ENCODE results near the gene CMTM7. TPM values are rescaled to one million over a fixed set of nuclear protein-coding genes. Genes with fewer than 3 reads are reported as not detected.

CMTM7 gene
- total and polyA plus RNA-seq, 2 experiments from 2014 or later: 32.2 to 93.6 TPM

GRCh38 chr3:32432711-32433530, 41.3 kb downstream of the CMTM7 start (continued):
- TF ChIP-seq, protein P1, sequence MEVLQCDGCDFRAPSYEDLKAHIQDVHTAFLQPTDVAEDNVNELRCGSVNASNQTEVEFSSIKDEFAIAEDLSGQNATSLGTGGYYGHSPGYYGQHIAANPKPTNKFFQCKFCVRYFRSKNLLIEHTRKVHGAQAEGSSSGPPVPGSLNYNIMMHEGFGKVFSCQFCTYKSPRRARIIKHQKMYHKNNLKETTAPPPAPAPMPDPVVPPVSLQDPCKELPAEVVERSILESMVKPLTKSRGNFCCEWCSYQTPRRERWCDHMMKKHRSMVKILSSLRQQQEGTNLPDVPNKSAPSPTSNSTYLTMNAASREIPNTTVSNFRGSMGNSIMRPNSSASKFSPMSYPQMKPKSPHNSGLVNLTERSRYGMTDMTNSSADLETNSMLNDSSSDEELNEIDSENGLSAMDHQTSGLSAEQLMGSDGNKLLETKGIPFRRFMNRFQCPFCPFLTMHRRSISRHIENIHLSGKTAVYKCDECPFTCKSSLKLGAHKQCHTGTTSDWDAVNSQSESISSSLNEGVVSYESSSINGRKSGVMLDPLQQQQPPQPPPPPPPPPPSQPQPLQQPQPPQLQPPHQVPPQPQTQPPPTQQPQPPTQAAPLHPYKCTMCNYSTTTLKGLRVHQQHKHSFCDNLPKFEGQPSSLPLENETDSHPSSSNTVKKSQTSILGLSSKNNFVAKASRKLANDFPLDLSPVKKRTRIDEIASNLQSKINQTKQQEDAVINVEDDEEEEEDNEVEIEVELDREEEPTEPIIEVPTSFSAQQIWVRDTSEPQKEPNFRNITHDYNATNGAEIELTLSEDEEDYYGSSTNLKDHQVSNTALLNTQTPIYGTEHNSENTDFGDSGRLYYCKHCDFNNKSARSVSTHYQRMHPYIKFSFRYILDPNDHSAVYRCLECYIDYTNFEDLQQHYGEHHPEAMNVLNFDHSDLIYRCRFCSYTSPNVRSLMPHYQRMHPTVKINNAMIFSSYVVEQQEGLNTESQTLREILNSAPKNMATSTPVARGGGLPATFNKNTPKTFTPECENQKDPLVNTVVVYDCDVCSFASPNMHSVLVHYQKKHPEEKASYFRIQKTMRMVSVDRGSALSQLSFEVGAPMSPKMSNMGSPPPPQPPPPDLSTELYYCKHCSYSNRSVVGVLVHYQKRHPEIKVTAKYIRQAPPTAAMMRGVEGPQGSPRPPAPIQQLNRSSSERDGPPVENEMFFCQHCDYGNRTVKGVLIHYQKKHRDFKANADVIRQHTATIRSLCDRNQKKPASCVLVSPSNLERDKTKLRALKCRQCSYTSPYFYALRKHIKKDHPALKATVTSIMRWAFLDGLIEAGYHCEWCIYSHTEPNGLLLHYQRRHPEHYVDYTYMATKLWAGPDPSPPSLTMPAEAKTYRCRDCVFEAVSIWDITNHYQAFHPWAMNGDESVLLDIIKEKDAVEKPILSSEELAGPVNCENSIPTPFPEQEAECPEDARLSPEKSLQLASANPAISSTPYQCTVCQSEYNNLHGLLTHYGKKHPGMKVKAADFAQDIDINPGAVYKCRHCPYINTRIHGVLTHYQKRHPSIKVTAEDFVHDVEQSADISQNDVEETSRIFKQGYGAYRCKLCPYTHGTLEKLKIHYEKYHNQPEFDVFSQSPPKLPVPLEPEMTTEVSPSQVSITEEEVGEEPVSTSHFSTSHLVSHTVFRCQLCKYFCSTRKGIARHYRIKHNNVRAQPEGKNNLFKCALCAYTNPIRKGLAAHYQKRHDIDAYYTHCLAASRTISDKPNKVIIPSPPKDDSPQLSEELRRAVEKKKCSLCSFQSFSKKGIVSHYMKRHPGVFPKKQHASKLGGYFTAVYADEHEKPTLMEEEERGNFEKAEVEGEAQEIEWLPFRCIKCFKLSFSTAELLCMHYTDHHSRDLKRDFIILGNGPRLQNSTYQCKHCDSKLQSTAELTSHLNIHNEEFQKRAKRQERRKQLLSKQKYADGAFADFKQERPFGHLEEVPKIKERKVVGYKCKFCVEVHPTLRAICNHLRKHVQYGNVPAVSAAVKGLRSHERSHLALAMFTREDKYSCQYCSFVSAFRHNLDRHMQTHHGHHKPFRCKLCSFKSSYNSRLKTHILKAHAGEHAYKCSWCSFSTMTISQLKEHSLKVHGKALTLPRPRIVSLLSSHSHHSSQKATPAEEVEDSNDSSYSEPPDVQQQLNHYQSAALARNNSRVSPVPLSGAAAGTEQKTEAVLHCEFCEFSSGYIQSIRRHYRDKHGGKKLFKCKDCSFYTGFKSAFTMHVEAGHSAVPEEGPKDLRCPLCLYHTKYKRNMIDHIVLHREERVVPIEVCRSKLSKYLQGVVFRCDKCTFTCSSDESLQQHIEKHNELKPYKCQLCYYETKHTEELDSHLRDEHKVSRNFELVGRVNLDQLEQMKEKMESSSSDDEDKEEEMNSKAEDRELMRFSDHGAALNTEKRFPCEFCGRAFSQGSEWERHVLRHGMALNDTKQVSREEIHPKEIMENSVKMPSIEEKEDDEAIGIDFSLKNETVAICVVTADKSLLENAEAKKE (CRISPR knock-in tag; IDR thresholded peaks at IDR 0.05): no peak
- no peak for TF ChIP-seq EZH2 (IDR thresholded peaks at IDR 0.05; ENCODE audit: low read depth, unreplicated experiment)
- TF ChIP-seq EZH2phosphoT487 (IDR thresholded peaks at IDR 0.05; ENCODE audit: unreplicated experiment): no peak
- TF ChIP-seq CREB1 (CRISPR knock-in tag; IDR thresholded peaks at IDR 0.05; ENCODE audit: low read depth): no peak
- TF ChIP-seq, protein P2, sequence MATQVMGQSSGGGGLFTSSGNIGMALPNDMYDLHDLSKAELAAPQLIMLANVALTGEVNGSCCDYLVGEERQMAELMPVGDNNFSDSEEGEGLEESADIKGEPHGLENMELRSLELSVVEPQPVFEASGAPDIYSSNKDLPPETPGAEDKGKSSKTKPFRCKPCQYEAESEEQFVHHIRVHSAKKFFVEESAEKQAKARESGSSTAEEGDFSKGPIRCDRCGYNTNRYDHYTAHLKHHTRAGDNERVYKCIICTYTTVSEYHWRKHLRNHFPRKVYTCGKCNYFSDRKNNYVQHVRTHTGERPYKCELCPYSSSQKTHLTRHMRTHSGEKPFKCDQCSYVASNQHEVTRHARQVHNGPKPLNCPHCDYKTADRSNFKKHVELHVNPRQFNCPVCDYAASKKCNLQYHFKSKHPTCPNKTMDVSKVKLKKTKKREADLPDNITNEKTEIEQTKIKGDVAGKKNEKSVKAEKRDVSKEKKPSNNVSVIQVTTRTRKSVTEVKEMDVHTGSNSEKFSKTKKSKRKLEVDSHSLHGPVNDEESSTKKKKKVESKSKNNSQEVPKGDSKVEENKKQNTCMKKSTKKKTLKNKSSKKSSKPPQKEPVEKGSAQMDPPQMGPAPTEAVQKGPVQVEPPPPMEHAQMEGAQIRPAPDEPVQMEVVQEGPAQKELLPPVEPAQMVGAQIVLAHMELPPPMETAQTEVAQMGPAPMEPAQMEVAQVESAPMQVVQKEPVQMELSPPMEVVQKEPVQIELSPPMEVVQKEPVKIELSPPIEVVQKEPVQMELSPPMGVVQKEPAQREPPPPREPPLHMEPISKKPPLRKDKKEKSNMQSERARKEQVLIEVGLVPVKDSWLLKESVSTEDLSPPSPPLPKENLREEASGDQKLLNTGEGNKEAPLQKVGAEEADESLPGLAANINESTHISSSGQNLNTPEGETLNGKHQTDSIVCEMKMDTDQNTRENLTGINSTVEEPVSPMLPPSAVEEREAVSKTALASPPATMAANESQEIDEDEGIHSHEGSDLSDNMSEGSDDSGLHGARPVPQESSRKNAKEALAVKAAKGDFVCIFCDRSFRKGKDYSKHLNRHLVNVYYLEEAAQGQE (IDR thresholded peaks at IDR 0.05; ENCODE audit: unreplicated experiment): no peak
